ENCODE measurements around the gene ANXA3.

The ANXA3 gene

GRCh38 chr4:78627046-78627965 lies 75.7 kb downstream of the ANXA3 start:
- H3K4me2 ChIP-seq = peak overlapping the region; percentile 53
- no peak overlapping the region for H3K4me3 ChIP-seq (IDR thresholded peaks at IDR 0.05; ENCODE audit: insufficient read depth, low read depth, low read length)

GRCh38 chr4:78627966-78628678 lies 76.6 kb downstream of the ANXA3 start:
- peak overlapping the region; percentile 46; the same call in 1 of the 2 replicates for H3K27ac ChIP-seq
- no peak overlapping the region for H3K9ac ChIP-seq
- H2AFZ ChIP-seq (ENCODE audit: low read depth) = no peak overlapping the region
- H3K4me2 ChIP-seq = peak overlapping the region; percentile 53
- no peaks in the 10 kb centered on the region for H3K27me3 ChIP-seq (ENCODE audit: insufficient read depth, low read depth)
- H3K4me1 ChIP-seq (ENCODE audit: low read depth, poor library complexity, severe bottlenecking) = peaks cover 81% of the 10 kb centered on the region
- no peak for TF ChIP-seq CTCF (conservative IDR thresholded peaks at IDR 0.05; ENCODE audit: low read depth, low read length)
- H4K20me1 ChIP-seq (ENCODE audit: insufficient read depth) = no peaks in the 10 kb centered on the region
- no peaks in the 10 kb centered on the region for H3K79me2 ChIP-seq (ENCODE audit: insufficient read depth, low read depth)
- no peaks in the 10 kb centered on the region for H3K36me3 ChIP-seq (ENCODE audit: insufficient read depth)
- no peak overlapping the region for H3K4me3 ChIP-seq (IDR thresholded peaks at IDR 0.05; ENCODE audit: insufficient read depth, low read depth, low read length)

More at GRCh38 chr4:78627046-78627965, 75.7 kb downstream of the ANXA3 start:
- Histone ChIP-seq H3K4me1 (ENCODE audit: low read depth, poor library complexity, severe bottlenecking) (peaks cover 79% of the 10 kb centered on the region), H3K36me3 (ENCODE audit: insufficient read depth) (no peaks in the 10 kb centered on the region), H3K9ac (no peak overlapping the region), H3K27ac (peak overlapping the region; percentile 46; the same call in 1 of the 2 replicates), H4K20me1 (ENCODE audit: insufficient read depth) (no peaks in the 10 kb centered on the region), H3K79me2 (ENCODE audit: insufficient read depth, low read depth) (no peaks in the 10 kb centered on the region), H2AFZ (ENCODE audit: low read depth) (no peak overlapping the region), H3K27me3 (ENCODE audit: insufficient read depth, low read depth) (no peaks in the 10 kb centered on the region)
- no peak for TF ChIP-seq CTCF (conservative IDR thresholded peaks at IDR 0.05; ENCODE audit: low read depth, low read length)

- H3K4me3 ChIP-seq (IDR thresholded peaks at IDR 0.05; ENCODE audit: insufficient read depth, low read depth, low read length) = no peak overlapping the region
- no peak for TF ChIP-seq CTCF (conservative IDR thresholded peaks at IDR 0.05; ENCODE audit: low read depth, low read length)
- no peaks in the 10 kb centered on the region for H4K20me1 ChIP-seq (ENCODE audit: insufficient read depth)
Observed at GRCh38 chr4:78629991-78630541, 78.5 kb downstream of the ANXA3 start.

GRCh38 chr4:78630615-78631014 lies 79.0 kb downstream of the ANXA3 start:
- H3K4me1 ChIP-seq (ENCODE audit: low read depth, poor library complexity, severe bottlenecking) = peaks cover 78% of the 10 kb centered on the region
- no peak overlapping the region for H3K4me2 ChIP-seq

More at GRCh38 chr4:78629991-78630541, 78.5 kb downstream of the ANXA3 start:
- H3K4me1 ChIP-seq (ENCODE audit: low read depth, poor library complexity, severe bottlenecking) = peaks cover 83% of the 10 kb centered on the region
- no peak overlapping the region; the same call in 1 of the 2 replicates for H3K4me2 ChIP-seq
- no peaks in the 10 kb centered on the region for H3K36me3 ChIP-seq (ENCODE audit: insufficient read depth)
- no peaks in the 10 kb centered on the region for H3K27me3 ChIP-seq (ENCODE audit: insufficient read depth, low read depth)
- no peak overlapping the region for H2AFZ ChIP-seq (ENCODE audit: low read depth)
- no peak overlapping the region for H3K27ac ChIP-seq
- no peaks in the 10 kb centered on the region for H3K79me2 ChIP-seq (ENCODE audit: insufficient read depth, low read depth)
- H3K9ac ChIP-seq = no peak overlapping the region

More at GRCh38 chr4:78630615-78631014, 79.0 kb downstream of the ANXA3 start:
- H3K36me3 ChIP-seq (ENCODE audit: insufficient read depth) = no peaks in the 10 kb centered on the region
- no peak overlapping the region for H2AFZ ChIP-seq (ENCODE audit: low read depth)
- H3K4me3 ChIP-seq (IDR thresholded peaks at IDR 0.05; ENCODE audit: insufficient read depth, low read depth, low read length) = no peak overlapping the region
- H4K20me1 ChIP-seq (ENCODE audit: insufficient read depth) = no peaks in the 10 kb centered on the region
- no peak overlapping the region for H3K27ac ChIP-seq
- TF ChIP-seq CTCF (conservative IDR thresholded peaks at IDR 0.05; ENCODE audit: low read depth, low read length) = no peak
- H3K79me2 ChIP-seq (ENCODE audit: insufficient read depth, low read depth) = no peaks in the 10 kb centered on the region
- no peaks in the 10 kb centered on the region for H3K27me3 ChIP-seq (ENCODE audit: insufficient read depth, low read depth)
- no peak overlapping the region for H3K9ac ChIP-seq
